OCI-LY7 (cell line): ENCODE results near the gene SPATA16. TPM values are rescaled to one million over a fixed set of nuclear protein-coding genes. Genes with fewer than 3 reads are reported as not detected.

Experiments
- BruUV-seq: library from RNA; stranded (reverse); fragments of 400-500 nt; replicated peaks from 2 replicates; lab custom pipeline; 2021; lab: Mats Ljungman, UMichigan
- CTCF ChIA-PET: fragments of 300-600 bp; sonication (Branson Sonifier 250); formaldehyde crosslinking; loops from one replicate; lab custom pipeline; 2022; ENCODE audit warnings: antibody characterized with exemption; ENCODE audit not compliant: unreplicated experiment; lab: Charles Lee
- POLR2A ChIA-PET: fragments of 300-600 bp; sonication (Branson Sonifier 250); formaldehyde crosslinking; loops from one replicate; lab custom pipeline; 2022; ENCODE audit warnings: antibody characterized with exemption; lab: Charles Lee
- DNase-seq: peaks from one replicate; pipeline ENCODE4 v3.0.0-alpha.2; 2015; ENCODE audit warnings: low spot score
- H2AFZ ChIP-seq: fragments of 200-600 bp; sonication (generic), shearing (Covaris generic); 2 replicates; pipeline ENCODE4 v1.6.1; 2014; ENCODE audit warnings: mild to moderate bottlenecking, antibody characterized with exemption, low read length, moderate library complexity
- H3K27ac ChIP-seq: fragments of 200-600 bp; sonication (generic); 2 replicates; pipeline ENCODE4 v1.5.1; 2014; ENCODE audit warnings: mixed run types, low read depth, mild to moderate bottlenecking, moderate library complexity, low read length, inconsistent platforms; ENCODE audit not compliant: poor library complexity, severe bottlenecking
- H3K36me3 ChIP-seq: fragments of 200-600 bp; sonication (generic); 2 replicates; pipeline ENCODE4 v1.6.1; 2014; ENCODE audit warnings: mild to moderate bottlenecking, antibody characterized with exemption, low read length, moderate library complexity, mixed read lengths; ENCODE audit not compliant: insufficient read depth
- H3K4me1 ChIP-seq: fragments of 200-600 bp; sonication (generic); 2 replicates; pipeline ENCODE4 v1.5.1; 2014; ENCODE audit warnings: mild to moderate bottlenecking, low read length; ENCODE audit not compliant: insufficient read depth, poor library complexity, severe bottlenecking
- H3K4me2 ChIP-seq: fragments of 200-600 bp; sonication (generic); 2 replicates; pipeline ENCODE4 v1.6.1; 2014; ENCODE audit warnings: mild to moderate bottlenecking, low read length
- H3K4me3 ChIP-seq: fragments of 200-600 bp; sonication (generic); 2 replicates; pipeline ENCODE4 v1.5.1; 2014; ENCODE audit warnings: mild to moderate bottlenecking, low read depth, low read length; ENCODE audit not compliant: poor library complexity, severe bottlenecking
- H3K79me2 ChIP-seq: fragments of 200-600 bp; sonication (generic); 2 replicates; pipeline ENCODE4 v1.6.1; 2016; ENCODE audit warnings: low read depth, mild to moderate bottlenecking, low read length, moderate library complexity, mixed read lengths; ENCODE audit not compliant: insufficient read depth
- H3K9me2 ChIP-seq: fragments of 200-600 bp; sonication (generic); 2 replicates; pipeline ENCODE4 v1.6.1; 2016; ENCODE audit warnings: mild to moderate bottlenecking, low read length, mixed read lengths; ENCODE audit not compliant: insufficient read depth
- H3K9me3 ChIP-seq: fragments of 200-600 bp; sonication (generic); 2 replicates; pipeline ENCODE4 v1.6.1; 2014; ENCODE audit warnings: mild to moderate bottlenecking, mixed run types, low read length, mixed read lengths
- H4K20me1 ChIP-seq: fragments of 200-600 bp; sonication (generic); 2 replicates; pipeline ENCODE4 v1.6.1; 2014; ENCODE audit warnings: mild to moderate bottlenecking, antibody characterized with exemption, low read length, moderate library complexity, mixed read lengths; ENCODE audit not compliant: insufficient read depth
- CTCF ChIP-seq: fragments of 200-600 bp; sonication (generic); conservative IDR thresholded peaks from 2 replicates; pipeline ENCODE4 v1.5.1; 2014; ENCODE audit warnings: mild to moderate bottlenecking, antibody characterized with exemption, low read length, moderate library complexity, mixed read lengths
- EZH2phosphoT487 ChIP-seq: fragments of 200-600 bp; sonication (generic); IDR thresholded peaks from 2 replicates; pipeline ENCODE4 v1.6.1; 2018; ENCODE audit warnings: low read depth, borderline replicate concordance, mild to moderate bottlenecking, mixed run types, antibody characterized with exemption, low read length, moderate library complexity, mixed read lengths
- intact Hi-C: fragments of 100-400 bp; cut with micrococcal nuclease; formaldehyde crosslinking; loops from one replicate; pipeline ENCODE4 v1.10.0; 2022; ENCODE audit not compliant: unreplicated experiment
- total RNA-seq, 2 experiments: library from RNA; depleted of rRNA in 1 of 2; stranded (reverse); fragments of >200 nt in 1 of 2; shearing (Covaris generic) in 1 of 2; gene quantifications; 2 replicates each; pipeline ENCODE4 v1.2.3, GENCODE V29; 2014 to 2022

The SPATA16 gene
- total RNA-seq, 2 experiments from 2014 or later, result not detected

GRCh38 chr3:172980849-172981248 is 160.2 kb downstream of the SPATA16 start:
- no peak overlapping the region for H2AFZ ChIP-seq

DNA sequence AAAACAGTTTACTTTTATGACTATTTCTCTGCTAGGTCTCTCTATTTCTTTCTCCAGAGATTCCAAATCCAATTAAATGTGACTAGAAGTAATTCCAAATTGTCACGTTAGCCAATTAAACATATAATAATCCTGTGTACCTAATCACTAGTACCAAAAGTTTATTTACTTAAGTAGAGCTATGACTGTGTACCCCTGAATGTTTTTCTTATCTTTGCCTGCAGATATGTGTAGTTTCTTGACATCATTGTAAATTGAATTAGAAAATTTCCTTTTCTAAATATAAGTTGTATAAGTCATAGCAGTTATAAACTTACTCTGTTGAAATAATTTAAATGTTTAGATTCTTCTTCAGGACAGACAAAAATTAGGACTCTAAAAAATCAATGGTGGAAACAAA is 163.3 kb downstream of the SPATA16 start:
- BruUV-seq, result no TSS peak
- no peak overlapping the region for H3K4me3 ChIP-seq
- CTCF ChIA-PET, result no interaction called here

More at GRCh38 chr3:172980849-172981248, 160.2 kb downstream of the SPATA16 start:
- Histone ChIP-seq H3K4me1 (no peaks in the 10 kb centered on the region), H3K79me2 (no peaks in the 10 kb centered on the region), H4K20me1 (no peaks in the 10 kb centered on the region), H3K4me2 (no peak overlapping the region), H3K9me3 (no peaks in the 10 kb centered on the region), H3K36me3 (no peaks in the 10 kb centered on the region), H3K4me3 (no peak overlapping the region), H3K27ac (no peak overlapping the region), H3K9me2 (no peaks in the 10 kb centered on the region)
- no peak for DNase-seq
- ChIA-PET CTCF (no interaction called here), POLR2A (interaction anchor here (0.6 kb wide), 1 partner anchor 516 kb away, joined by 4 read pairs; no protein-coding TSS in a partner anchor)
- TF ChIP-seq EZH2phosphoT487 (no peak), CTCF (no peak)
- BruUV-seq, result no TSS peak
- intact Hi-C loops, result no loop called here

More for the DNA sequence above, 163.3 kb downstream of the SPATA16 start:
- H3K4me1 ChIP-seq, result no peaks in the 10 kb centered on the region
- intact Hi-C loops, result no loop called here
- H3K9me3 ChIP-seq, result no peaks in the 10 kb centered on the region
- no peaks in the 10 kb centered on the region for H3K79me2 ChIP-seq
- H3K4me2 ChIP-seq, result no peak overlapping the region
- no peaks in the 10 kb centered on the region for H4K20me1 ChIP-seq
- H3K36me3 ChIP-seq, result no peaks in the 10 kb centered on the region
- DNase-seq, result no peak
- no peaks in the 10 kb centered on the region for H3K9me2 ChIP-seq
- TF ChIP-seq CTCF (no peak), EZH2phosphoT487 (no peak)
- no peak overlapping the region for H3K27ac ChIP-seq
- no peak overlapping the region for H2AFZ ChIP-seq
- POLR2A ChIA-PET, result no interaction called here
